Thoracic aorta (tissue), 2 donors: ENCODE measurements around the gene ADCY7. TPM values are rescaled to one million over a fixed set of nuclear protein-coding genes. Genes with fewer than 3 reads are reported as not detected.

ENCODE experiments used
- ATAC-seq: fragments of 150-250 bp; one replicate; pipeline ENCODE4 v1.8.0; 2017; ENCODE audit warnings: low read depth; ENCODE audit not compliant: insufficient number of reproducible peaks, low FRiP score
- DNase-seq: peaks from one replicate; pipeline ENCODE4 v3.0.0-alpha.2; 2020; ENCODE audit warnings: low spot score
- H3K27ac ChIP-seq, 2 donors: fragments of 200-600 bp; sonication (generic); 1 replicate in 1 of 2; 2 replicates in 1 of 2; pipeline ENCODE4 v1.5.1; 2016; ENCODE audit warnings: mild to moderate bottlenecking in 2 of 2, moderate library complexity in 2 of 2
- H3K27me3 ChIP-seq: fragments of 200-600 bp; sonication (generic); replicated peaks from 2 replicates; pipeline ENCODE4 v1.6.0; 2016; ENCODE audit warnings: mild to moderate bottlenecking; ENCODE audit not compliant: insufficient read depth
- H3K36me3 ChIP-seq: fragments of 200-600 bp; sonication (generic); one replicate; pipeline ENCODE4 v1.5.1; 2016
- H3K4me1 ChIP-seq, 2 donors: fragments of 200-600 bp; sonication (generic); 1 replicate in 1 of 2; 2 replicates in 1 of 2; pipeline versions ENCODE4 v1.5.1 to v1.6.0; 2016; ENCODE audit warnings: low read depth in 2 of 2, mild to moderate bottlenecking in 1 of 2; ENCODE audit not compliant: control insufficient read depth in 1 of 2
- H3K4me3 ChIP-seq: fragments of 200-600 bp; sonication (generic); 2 replicates; pipeline ENCODE4 v1.5.1; 2016; ENCODE audit warnings: mild to moderate bottlenecking
- H3K9me3 ChIP-seq: fragments of 200-600 bp; sonication (generic); 2 replicates; pipeline ENCODE4 v1.5.1; 2016
- total RNA-seq, 2 donors: library from RNA; depleted of rRNA; stranded (reverse); fragments of >200 nt; gene quantifications; one replicate each; pipeline versions ENCODE4 v1.1.0 to v1.2.3, GENCODE V29; 2016
- TF ChIP-seq, protein P1 (sequence below): fragments of 200-600 bp; sonication (generic); IDR thresholded peaks from one replicate; pipeline ENCODE4 v1.5.1; 2019; ENCODE audit warnings: antibody characterized with exemption

Gene ADCY7
- total RNA-seq, 2 donors from 2014 or later, result 35.9 to 39.8 TPM

DNA sequence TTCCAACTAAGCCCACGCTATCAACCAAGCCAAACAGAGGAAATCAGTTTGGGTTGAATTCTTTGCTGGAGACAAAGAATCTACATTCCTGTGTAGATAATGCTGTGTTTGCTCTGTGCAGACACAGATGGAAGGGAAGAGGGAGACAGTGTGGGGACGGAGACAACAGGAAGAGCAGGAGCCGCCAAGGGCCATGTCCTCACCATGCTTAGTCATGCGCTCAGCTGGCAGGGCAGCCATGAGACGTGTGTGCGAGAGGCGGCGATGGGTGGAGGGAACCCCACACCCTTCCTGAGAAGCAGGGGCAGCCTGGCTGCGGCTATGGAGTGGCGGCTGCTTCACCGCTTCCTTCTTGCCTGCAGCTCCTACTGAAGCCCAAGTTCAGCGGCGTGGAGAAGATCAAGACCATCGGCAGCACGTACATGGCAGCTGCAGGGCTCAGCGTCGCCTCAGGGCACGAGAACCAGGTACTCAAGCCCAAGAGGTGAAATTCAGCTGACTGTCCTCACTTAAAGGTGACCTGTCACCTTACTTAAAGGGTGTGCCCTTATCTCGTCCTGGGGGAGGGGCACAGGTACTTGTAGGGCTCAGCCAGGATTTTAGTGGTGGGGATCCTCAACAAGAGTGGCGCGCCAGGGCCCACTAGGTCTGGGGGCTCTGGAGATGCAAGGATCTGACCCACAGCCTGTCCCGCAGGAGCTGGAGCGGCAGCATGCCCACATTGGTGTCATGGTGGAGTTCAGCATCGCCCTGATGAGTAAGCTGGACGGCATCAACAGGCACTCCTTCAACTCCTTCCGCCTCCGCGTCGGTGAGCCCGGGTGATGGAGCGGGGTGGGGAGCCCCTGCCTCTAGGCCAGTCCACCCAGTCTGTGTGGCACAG lies 47.5 kb downstream of the ADCY7 start:
- DNase-seq, result no peak
- H3K27me3 ChIP-seq, result no peaks in the 10 kb centered on the region
- H3K27ac ChIP-seq, result no peak overlapping the region
- TF ChIP-seq, protein P1, sequence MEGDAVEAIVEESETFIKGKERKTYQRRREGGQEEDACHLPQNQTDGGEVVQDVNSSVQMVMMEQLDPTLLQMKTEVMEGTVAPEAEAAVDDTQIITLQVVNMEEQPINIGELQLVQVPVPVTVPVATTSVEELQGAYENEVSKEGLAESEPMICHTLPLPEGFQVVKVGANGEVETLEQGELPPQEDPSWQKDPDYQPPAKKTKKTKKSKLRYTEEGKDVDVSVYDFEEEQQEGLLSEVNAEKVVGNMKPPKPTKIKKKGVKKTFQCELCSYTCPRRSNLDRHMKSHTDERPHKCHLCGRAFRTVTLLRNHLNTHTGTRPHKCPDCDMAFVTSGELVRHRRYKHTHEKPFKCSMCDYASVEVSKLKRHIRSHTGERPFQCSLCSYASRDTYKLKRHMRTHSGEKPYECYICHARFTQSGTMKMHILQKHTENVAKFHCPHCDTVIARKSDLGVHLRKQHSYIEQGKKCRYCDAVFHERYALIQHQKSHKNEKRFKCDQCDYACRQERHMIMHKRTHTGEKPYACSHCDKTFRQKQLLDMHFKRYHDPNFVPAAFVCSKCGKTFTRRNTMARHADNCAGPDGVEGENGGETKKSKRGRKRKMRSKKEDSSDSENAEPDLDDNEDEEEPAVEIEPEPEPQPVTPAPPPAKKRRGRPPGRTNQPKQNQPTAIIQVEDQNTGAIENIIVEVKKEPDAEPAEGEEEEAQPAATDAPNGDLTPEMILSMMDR, result no peak
- ATAC-seq, result no peak
- peaks cover 41% of the 10 kb centered on the region for H3K36me3 ChIP-seq
- H3K4me3 ChIP-seq, result no peak overlapping the region
- peaks cover 5 to 10% of the 10 kb centered on the region in 2 donors for H3K4me1 ChIP-seq
- no peaks in the 10 kb centered on the region for H3K9me3 ChIP-seq

DNA sequence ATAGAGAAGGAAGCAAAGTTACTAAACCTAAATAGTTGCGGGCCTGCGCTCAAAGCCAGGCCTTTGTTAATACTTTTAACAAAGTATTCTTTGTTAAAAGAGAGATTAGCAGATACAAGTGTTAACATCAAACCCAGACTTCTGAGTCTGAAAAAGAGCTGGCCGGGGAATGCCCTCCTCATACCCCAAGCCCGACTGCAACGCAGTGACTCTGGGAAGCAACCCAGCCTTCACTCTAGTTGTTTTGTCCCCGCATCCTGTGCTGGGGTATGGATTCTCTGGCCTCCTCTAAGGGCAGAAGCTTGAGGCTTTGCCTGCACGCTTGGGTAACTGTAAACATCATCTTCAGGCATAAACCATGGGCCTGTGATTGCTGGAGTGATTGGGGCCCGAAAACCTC lies 48.3 kb downstream of the ADCY7 start:
- Histone ChIP-seq H3K36me3 (peaks cover 43% of the 10 kb centered on the region), H3K4me1 (peaks cover 2 to 3% of the 10 kb centered on the region in 2 donors), H3K27ac (no peak overlapping the region), H3K9me3 (no peaks in the 10 kb centered on the region), H3K27me3 (no peaks in the 10 kb centered on the region), H3K4me3 (no peak overlapping the region)
- TF ChIP-seq, protein P1, result no peak
- DNase-seq (no peak), ATAC-seq (no peak)

DNA sequence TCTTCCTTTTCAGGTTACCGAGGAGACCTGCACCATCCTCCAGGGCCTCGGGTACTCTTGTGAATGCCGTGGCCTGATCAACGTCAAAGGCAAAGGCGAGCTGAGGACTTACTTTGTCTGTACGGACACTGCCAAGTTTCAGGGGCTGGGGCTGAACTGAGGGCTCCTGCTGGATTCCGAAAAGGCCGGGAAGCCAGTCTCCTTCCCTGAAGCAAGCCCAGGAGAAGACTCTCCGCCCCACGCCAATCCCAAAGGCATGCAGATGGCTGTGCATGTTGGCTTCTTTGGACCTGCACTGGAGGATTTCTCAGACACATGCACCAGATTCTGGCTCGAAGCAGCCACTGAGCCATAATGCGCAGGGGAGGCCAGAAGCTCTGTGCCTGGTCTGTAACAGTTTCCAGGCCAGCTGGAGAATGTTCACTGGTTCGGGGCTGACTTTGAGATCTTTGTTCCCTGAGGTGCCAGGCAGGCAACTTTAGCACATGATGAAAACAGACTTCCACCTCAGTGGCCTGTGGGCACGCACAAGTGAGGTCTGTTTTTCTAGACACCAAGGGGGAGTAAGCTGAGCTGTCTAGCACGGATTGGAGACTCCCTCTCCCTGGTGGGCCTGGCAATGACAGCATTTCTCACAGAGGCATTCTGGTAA lies 49.1 kb downstream of the ADCY7 start:
- DNase-seq (no peak), ATAC-seq (no peak)
- H3K27me3 ChIP-seq, result no peaks in the 10 kb centered on the region
- H3K4me3 ChIP-seq, result no peak overlapping the region
- no peak overlapping the region for H3K27ac ChIP-seq
- H3K9me3 ChIP-seq, result no peaks in the 10 kb centered on the region
- no peaks in the 10 kb centered on the region for H3K4me1 ChIP-seq
- H3K36me3 ChIP-seq, result peaks cover 51% of the 10 kb centered on the region
- TF ChIP-seq, protein P1, result no peak

DNA sequence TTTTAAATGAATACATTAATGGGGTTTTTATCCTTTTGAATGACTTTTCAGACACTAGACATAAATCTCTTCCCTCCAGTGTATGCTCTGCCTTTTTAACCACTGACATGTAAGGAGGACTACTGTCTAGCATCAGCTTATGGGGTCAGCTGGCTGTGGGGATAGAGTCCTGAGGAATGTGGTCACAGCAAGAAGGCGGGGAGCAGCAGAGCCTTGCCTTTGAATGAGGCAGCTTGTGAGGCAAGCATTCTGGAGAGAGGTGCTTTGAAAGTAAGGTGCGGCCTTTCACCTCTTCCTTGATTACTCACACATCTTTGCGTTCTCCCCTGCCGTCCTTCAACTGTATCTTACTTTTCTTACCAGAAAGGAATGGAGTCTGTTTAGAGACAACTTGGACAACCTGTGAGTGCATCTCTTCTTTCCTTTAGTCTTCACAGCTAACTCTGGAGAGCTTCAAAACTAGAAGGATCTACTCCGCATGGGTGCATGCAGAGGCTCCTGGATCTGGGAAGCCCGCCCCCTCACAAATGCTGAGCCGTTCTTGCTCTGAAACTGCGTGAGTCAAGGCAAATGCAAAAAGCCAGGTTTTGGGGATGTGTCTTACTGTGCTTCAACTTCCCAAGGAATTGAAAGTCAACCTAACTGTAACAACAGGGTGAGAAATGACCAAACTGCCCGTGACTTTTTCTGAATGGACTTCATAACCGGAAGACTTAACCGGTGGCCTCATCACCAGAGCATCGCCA lies 49.9 kb downstream of the ADCY7 start:
- H3K27ac ChIP-seq, result no peak overlapping the region
- TF ChIP-seq, protein P1, result no peak
- H3K27me3 ChIP-seq, result no peaks in the 10 kb centered on the region
- H3K36me3 ChIP-seq, result peaks cover 58% of the 10 kb centered on the region
- H3K4me3 ChIP-seq, result no peak overlapping the region
- DNase-seq (no peak), ATAC-seq (no peak)
- H3K4me1 ChIP-seq, result no peaks in the 10 kb centered on the region
- no peaks in the 10 kb centered on the region for H3K9me3 ChIP-seq
